Measurements from ENCODE around the gene ZBTB7A.
"Not testable (repeated sequence)": the region's sequence is repeated elsewhere in the genome, so short reads cannot be mapped to it uniquely, and the experiment has no call there.

DNA sequence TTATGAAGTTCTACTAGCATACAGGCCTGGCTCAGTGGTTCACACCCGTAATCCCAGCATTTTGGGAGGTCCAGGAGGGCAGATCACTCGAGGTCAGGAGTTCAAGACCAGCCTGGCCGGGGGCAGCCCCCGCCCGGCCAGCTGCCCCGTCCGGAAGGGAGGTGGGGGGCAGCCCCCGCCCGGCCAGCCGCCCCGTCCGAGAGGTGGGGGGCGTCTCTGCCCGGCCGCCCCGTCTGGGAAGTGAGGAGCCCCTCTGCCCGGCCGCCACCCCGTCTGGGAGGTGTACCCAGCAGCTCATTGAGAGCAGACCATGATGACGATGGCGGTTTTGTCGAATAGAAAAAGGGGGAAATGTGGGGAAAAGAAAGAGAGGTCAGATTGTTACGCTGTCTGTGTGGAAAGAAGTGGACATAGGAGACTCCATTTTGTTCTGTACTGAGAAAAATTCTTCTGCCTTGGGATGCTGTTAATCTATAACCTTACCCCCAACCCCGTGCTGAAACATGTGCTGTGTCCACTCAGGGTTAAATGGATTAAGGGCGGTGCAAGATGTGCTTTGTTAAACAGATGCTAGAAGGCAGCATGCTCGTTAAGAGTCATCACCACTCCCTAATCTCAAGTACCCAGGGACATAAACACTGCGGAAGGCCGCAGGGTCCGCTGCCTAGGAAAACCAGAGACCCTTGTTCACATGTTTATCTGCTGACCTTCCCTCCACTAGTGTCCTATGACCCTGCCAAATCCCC, 67.9 kb downstream of the ZBTB7A start:
- TF ChIP-seq CREB1, TEAD4, MYBL2 (CRISPR knock-in tag; IDR thresholded peaks at IDR 0.05): not testable (repeated sequence)
- TF ChIP-seq, protein P1, sequence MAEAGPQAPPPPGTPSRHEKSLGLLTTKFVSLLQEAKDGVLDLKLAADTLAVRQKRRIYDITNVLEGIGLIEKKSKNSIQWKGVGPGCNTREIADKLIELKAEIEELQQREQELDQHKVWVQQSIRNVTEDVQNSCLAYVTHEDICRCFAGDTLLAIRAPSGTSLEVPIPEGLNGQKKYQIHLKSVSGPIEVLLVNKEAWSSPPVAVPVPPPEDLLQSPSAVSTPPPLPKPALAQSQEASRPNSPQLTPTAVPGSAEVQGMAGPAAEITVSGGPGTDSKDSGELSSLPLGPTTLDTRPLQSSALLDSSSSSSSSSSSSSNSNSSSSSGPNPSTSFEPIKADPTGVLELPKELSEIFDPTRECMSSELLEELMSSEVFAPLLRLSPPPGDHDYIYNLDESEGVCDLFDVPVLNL (CRISPR knock-in tag; IDR thresholded peaks at IDR 0.05; ENCODE audit: borderline replicate concordance, low read depth) = not testable (repeated sequence)
- TF ChIP-seq, protein P2, sequence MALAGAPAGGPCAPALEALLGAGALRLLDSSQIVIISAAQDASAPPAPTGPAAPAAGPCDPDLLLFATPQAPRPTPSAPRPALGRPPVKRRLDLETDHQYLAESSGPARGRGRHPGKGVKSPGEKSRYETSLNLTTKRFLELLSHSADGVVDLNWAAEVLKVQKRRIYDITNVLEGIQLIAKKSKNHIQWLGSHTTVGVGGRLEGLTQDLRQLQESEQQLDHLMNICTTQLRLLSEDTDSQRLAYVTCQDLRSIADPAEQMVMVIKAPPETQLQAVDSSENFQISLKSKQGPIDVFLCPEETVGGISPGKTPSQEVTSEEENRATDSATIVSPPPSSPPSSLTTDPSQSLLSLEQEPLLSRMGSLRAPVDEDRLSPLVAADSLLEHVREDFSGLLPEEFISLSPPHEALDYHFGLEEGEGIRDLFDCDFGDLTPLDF (CRISPR knock-in tag; IDR thresholded peaks at IDR 0.05) = not testable (repeated sequence)
- TF ChIP-seq, protein P3, sequence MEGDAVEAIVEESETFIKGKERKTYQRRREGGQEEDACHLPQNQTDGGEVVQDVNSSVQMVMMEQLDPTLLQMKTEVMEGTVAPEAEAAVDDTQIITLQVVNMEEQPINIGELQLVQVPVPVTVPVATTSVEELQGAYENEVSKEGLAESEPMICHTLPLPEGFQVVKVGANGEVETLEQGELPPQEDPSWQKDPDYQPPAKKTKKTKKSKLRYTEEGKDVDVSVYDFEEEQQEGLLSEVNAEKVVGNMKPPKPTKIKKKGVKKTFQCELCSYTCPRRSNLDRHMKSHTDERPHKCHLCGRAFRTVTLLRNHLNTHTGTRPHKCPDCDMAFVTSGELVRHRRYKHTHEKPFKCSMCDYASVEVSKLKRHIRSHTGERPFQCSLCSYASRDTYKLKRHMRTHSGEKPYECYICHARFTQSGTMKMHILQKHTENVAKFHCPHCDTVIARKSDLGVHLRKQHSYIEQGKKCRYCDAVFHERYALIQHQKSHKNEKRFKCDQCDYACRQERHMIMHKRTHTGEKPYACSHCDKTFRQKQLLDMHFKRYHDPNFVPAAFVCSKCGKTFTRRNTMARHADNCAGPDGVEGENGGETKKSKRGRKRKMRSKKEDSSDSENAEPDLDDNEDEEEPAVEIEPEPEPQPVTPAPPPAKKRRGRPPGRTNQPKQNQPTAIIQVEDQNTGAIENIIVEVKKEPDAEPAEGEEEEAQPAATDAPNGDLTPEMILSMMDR (IDR thresholded peaks at IDR 0.05) = not testable (repeated sequence)
